Chondrocyte (in vitro differentiated cells): ENCODE data around the gene SLC30A3. TPM values are rescaled to one million over a fixed set of nuclear protein-coding genes. Genes with fewer than 3 reads are reported as not detected.

Source experiments
- DNase-seq: peaks from one replicate; pipeline ENCODE4 v3.0.0; 2021; ENCODE audit warnings: mixed read lengths, low spot score
- H3K27ac Mint-ChIP-seq: one replicate; pipeline ENCODE4 v1.8.0; 2021; ENCODE audit warnings: mild to moderate bottlenecking, moderate library complexity, mixed read lengths; ENCODE audit not compliant: unreplicated experiment
- H3K27me3 Mint-ChIP-seq: 2 replicates; pipeline ENCODE4 v1.8.0; 2021; ENCODE audit warnings: low read depth, mixed read lengths
- H3K36me3 Mint-ChIP-seq: 2 replicates; pipeline ENCODE4 v1.8.0; 2021; ENCODE audit warnings: low read depth, mixed read lengths
- H3K4me1 Mint-ChIP-seq: 2 replicates; pipeline ENCODE4 v1.8.0; 2021; ENCODE audit warnings: low read depth, mild to moderate bottlenecking, mixed read lengths
- H3K4me3 Mint-ChIP-seq: one replicate; pipeline ENCODE4 v1.8.0; 2021; ENCODE audit warnings: mild to moderate bottlenecking, moderate library complexity, mixed read lengths; ENCODE audit not compliant: unreplicated experiment
- H3K9me3 Mint-ChIP-seq: 2 replicates; pipeline ENCODE4 v1.8.0; 2021; ENCODE audit warnings: low read depth, mixed read lengths
- CTCF ChIP-seq: fragments of 200-600 bp; sonication (generic); IDR thresholded peaks from 2 replicates; pipeline ENCODE4 v1.5.0; 2021; ENCODE audit warnings: antibody characterized with exemption, mild to moderate bottlenecking, moderate library complexity
- total RNA-seq: library from RNA; stranded (reverse); gene quantifications from 3 replicates; pipeline ENCODE4 v1.2.1, GENCODE V29; 2021

Gene SLC30A3
- total RNA-seq, 1 donor from 2014 or later, result 0.17 TPM

- peak; percentile 26 for DNase-seq
- no peak overlapping the region for H3K27ac Mint-ChIP-seq
- TF ChIP-seq CTCF, result no peak
- no peaks in the 10 kb centered on the region for H3K27me3 Mint-ChIP-seq
- H3K4me1 Mint-ChIP-seq, result peaks cover 23% of the 10 kb centered on the region
- H3K9me3 Mint-ChIP-seq, result no peaks in the 10 kb centered on the region
- H3K4me3 Mint-ChIP-seq, result no peak overlapping the region
- H3K36me3 Mint-ChIP-seq, result peaks cover 29% of the 10 kb centered on the region
Measured at GRCh38 chr2:27220091-27220490, 42.8 kb downstream of the SLC30A3 start.

- H3K27me3 Mint-ChIP-seq, result no peaks in the 10 kb centered on the region
- peaks cover 23% of the 10 kb centered on the region for H3K4me1 Mint-ChIP-seq
- peaks cover 22% of the 10 kb centered on the region for H3K36me3 Mint-ChIP-seq
- no peaks in the 10 kb centered on the region for H3K9me3 Mint-ChIP-seq
- H3K4me3 Mint-ChIP-seq, result no peak overlapping the region
- TF ChIP-seq CTCF, result no peak
- no peak for DNase-seq
- no peak overlapping the region for H3K27ac Mint-ChIP-seq
Measured at GRCh38 chr2:27219091-27219490, 43.8 kb downstream of the SLC30A3 start.

- DNase-seq, result peak; percentile 11
- Mint-ChIP-seq H3K36me3 (peaks cover 22% of the 10 kb centered on the region), H3K27ac (no peak overlapping the region), H3K4me3 (peak overlapping the region; percentile 97), H3K27me3 (no peaks in the 10 kb centered on the region), H3K4me1 (peaks cover 24% of the 10 kb centered on the region), H3K9me3 (no peaks in the 10 kb centered on the region)
- TF ChIP-seq CTCF, result no peak
Measured at GRCh38 chr2:27218614-27219013, 44.2 kb downstream of the SLC30A3 start.

- peaks cover 13% of the 10 kb centered on the region for H3K36me3 Mint-ChIP-seq
- peak within 1 kb of the TSS; percentile 97 for H3K4me3 Mint-ChIP-seq
- DNase-seq, result peak; percentile 95
- peak; percentile 41 for TF ChIP-seq CTCF
- peak within 1 kb of the TSS; percentile 92 for H3K27ac Mint-ChIP-seq
- no peaks in the 10 kb centered on the region for H3K9me3 Mint-ChIP-seq
- no peaks in the 10 kb centered on the region for H3K27me3 Mint-ChIP-seq
- peaks cover 34% of the 10 kb centered on the region for H3K4me1 Mint-ChIP-seq
Measured at GRCh38 chr2:27217173-27218121, 45.4 kb downstream of the SLC30A3 start, which contains the start of gene CAD. TSS of gene CAD (plus strand) at chr2:27217369. CDS start at chr2:27217552, 183 bp downstream.

GRCh38 chr2:27216416-27217137 lies 46.3 kb downstream of the SLC30A3 start:
- H3K4me3 Mint-ChIP-seq, result peak overlapping the region; percentile 97
- TF ChIP-seq CTCF, result no peak
- H3K27ac Mint-ChIP-seq, result peak overlapping the region; percentile 92
- H3K36me3 Mint-ChIP-seq, result peaks cover 9% of the 10 kb centered on the region
- peaks cover 34% of the 10 kb centered on the region for H3K4me1 Mint-ChIP-seq
- DNase-seq, result peak; percentile 47
- no peaks in the 10 kb centered on the region for H3K27me3 Mint-ChIP-seq
- no peaks in the 10 kb centered on the region for H3K9me3 Mint-ChIP-seq
